Measurements from ENCODE around the gene CLEC4G. TPM values are rescaled to one million over a fixed set of nuclear protein-coding genes. Genes with fewer than 3 reads are reported as not detected.

CLEC4G gene
- total RNA-seq (1 to 10 TPM in 1 of 5 experiments, not detected in 4; 1.2 TPM), polyA plus RNA-seq (not detected), total RNA-seq (not detected)

DNA sequence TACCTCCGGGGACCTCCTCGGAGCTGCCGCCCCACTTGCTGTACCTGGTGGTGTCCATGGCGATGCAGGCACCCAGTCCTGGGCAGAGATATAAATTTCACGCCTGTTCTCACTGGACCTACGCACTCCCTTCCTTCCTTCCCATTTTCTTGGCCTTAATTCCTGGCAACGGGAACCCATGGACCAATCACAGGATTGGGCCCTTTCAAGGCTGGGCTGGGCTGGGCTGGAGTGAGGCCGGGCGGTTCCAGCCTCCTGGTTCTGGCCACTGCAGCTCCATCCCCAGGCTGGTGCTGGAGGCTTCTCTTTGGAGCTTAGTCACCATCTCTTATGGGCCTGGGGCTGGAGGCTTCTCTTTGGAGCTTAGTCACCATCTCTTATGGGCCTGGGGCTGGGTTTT is at the start of gene CLEC4G:
CLEC4G (minus strand) TSS at position 66 of the 400 bp plus-strand sequence; CDS start at position 58, 8 bp downstream.
- peaks cover 0 to 4% (median 0%) of the 10 kb centered on the region in 5 donors for H3K36me3 Mint-ChIP-seq
- intact Hi-C loops (cut with micrococcal nuclease): no loop called here
- H3K4me1 Mint-ChIP-seq: peaks cover 0 to 19% (median 14%) of the 10 kb centered on the region in 7 donors
- no peak within 1 kb of the TSS for H3K27ac Mint-ChIP-seq
- Histone ChIP-seq H3K4me1 (ENCODE audit: control insufficient read depth in 2 of 2, insufficient read depth in 2 of 2, low read length in 2 of 2) (peaks cover 0 to 16% of the 10 kb centered on the region in 2 donors), H3K27ac (ENCODE audit: low read depth, low read length) (no peak within 1 kb of the TSS), H3K9me3 (ENCODE audit: control insufficient read depth in 2 of 3, low read length in 3 of 3) (no peaks in the 10 kb centered on the region), H3K4me3 (ENCODE audit: low read length) (no peak within 1 kb of the TSS), H3K27me3 (ENCODE audit: control insufficient read depth in 2 of 2, insufficient read depth in 2 of 2, low read length in 2 of 2) (peaks cover 0 to 13% of the 10 kb centered on the region in 2 donors), H3K36me3 (ENCODE audit: control insufficient read depth in 2 of 3, insufficient read depth in 3 of 3, low read length in 3 of 3) (no peaks in the 10 kb centered on the region)
- ATAC-seq (no peak), DNase-seq (no peak)
- CTCF ChIA-PET: no interaction called here
- peaks cover 19 to 54% (median 38%) of the 10 kb centered on the region in 5 donors for H3K27me3 Mint-ChIP-seq
- peaks cover 0 to 4% (median 0%) of the 10 kb centered on the region in 11 donors for H3K9me3 Mint-ChIP-seq
- POLR2A ChIA-PET: interaction anchor here (0.6 kb wide), 1 partner anchor 51 kb away, joined by 3 read pairs; the partner anchor contains the start of gene TRAPPC5
- peak within 1 kb of the TSS in 3 of 10 donors; percentile 14 to 53 (median 29) for H3K4me3 Mint-ChIP-seq

GRCh38 chr19:7781157-7781556 is 49.2 kb upstream of the CLEC4G start:
- H3K4me1 ChIP-seq (ENCODE audit: control insufficient read depth in 2 of 2, insufficient read depth in 2 of 2, low read length in 2 of 2): no peaks in the 10 kb centered on the region
- ATAC-seq: no peak
- DNase-seq: no peak
- peaks cover 0 to 3% (median 0%) of the 10 kb centered on the region in 5 donors for H3K36me3 Mint-ChIP-seq
- H3K27ac Mint-ChIP-seq: no peak overlapping the region
- no peaks in the 10 kb centered on the region for H3K36me3 ChIP-seq (ENCODE audit: control insufficient read depth in 2 of 3, insufficient read depth in 3 of 3, low read length in 3 of 3)
- POLR2A ChIA-PET: interaction anchor here (0.6 kb wide), 1 partner anchor 82 kb away, joined by 3 read pairs; no protein-coding TSS in a partner anchor
- H3K27ac ChIP-seq (ENCODE audit: low read depth, low read length): no peak overlapping the region
- intact Hi-C loops (cut with micrococcal nuclease): no loop called here
- no peak overlapping the region for H3K4me3 ChIP-seq (ENCODE audit: low read length)
- H3K4me1 Mint-ChIP-seq: peaks cover 0 to 8% (median 0%) of the 10 kb centered on the region in 7 donors
- H3K4me3 Mint-ChIP-seq: no peak overlapping the region
- peaks cover 0 to 12% (median 1%) of the 10 kb centered on the region in 11 donors for H3K9me3 Mint-ChIP-seq
- peaks cover 6 to 38% (median 8%) of the 10 kb centered on the region in 5 donors for H3K27me3 Mint-ChIP-seq
- CTCF ChIA-PET: interaction anchor here (1.1 kb wide), 1 partner anchor 100 kb away, joined by 3 read pairs; the partner anchor contains the start of gene TRAPPC5
- H3K9me3 ChIP-seq (ENCODE audit: control insufficient read depth in 2 of 3, low read length in 3 of 3): peaks cover 0 to 4% (median 0%) of the 10 kb centered on the region in 3 experiments
- peaks cover 0 to 3% of the 10 kb centered on the region in 2 donors for H3K27me3 ChIP-seq (ENCODE audit: control insufficient read depth in 2 of 2, insufficient read depth in 2 of 2, low read length in 2 of 2)

DNA sequence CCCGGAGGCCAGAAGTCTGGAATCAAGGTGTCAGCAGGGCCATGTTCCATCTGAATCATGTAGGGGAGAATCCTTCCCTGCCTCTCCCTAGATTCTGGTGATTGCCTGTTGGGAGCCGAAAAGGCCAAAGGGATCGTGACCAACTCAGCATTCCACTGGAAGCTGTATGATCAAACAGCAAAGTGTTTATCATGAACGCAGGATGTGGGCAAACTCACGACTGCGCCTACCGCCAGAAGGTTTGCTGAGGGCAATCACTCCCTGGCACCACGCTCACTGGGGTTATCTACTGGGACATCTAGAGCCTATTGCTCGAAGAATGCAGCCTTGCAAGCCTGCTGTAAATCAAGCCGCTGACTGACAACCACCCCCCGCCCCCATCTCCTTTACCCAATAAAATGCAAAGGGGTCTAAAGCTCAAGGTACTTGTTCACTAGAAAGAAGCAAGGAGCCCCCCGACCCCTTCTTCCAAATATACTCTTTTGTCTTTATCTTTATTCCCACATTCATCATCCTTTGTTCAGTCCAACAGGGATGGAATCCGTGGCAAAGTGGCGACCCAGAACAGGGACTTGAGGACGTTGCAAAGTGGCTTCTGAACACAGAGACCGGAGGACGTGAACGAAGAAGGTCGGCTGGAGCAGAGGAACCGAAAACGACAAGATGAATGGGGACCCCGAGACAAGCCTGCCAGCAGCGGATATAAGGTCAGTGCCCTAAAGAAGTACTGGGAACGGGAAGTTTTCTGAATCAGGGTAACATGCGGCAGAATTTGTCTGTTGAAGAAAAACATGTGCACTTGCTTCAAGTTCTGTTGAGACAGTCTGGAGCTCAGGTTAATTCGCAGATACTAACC is 47.9 kb upstream of the CLEC4G start:
- Histone ChIP-seq H3K4me1 (ENCODE audit: control insufficient read depth in 2 of 2, insufficient read depth in 2 of 2, low read length in 2 of 2) (no peaks in the 10 kb centered on the region), H3K36me3 (ENCODE audit: control insufficient read depth in 2 of 3, insufficient read depth in 3 of 3, low read length in 3 of 3) (no peaks in the 10 kb centered on the region), H3K4me3 (ENCODE audit: low read length) (no peak overlapping the region), H3K27ac (ENCODE audit: low read depth, low read length) (no peak overlapping the region), H3K9me3 (ENCODE audit: control insufficient read depth in 2 of 3, low read length in 3 of 3) (peaks cover 0 to 4% (median 0%) of the 10 kb centered on the region in 3 experiments), H3K27me3 (ENCODE audit: control insufficient read depth in 2 of 2, insufficient read depth in 2 of 2, low read length in 2 of 2) (peaks cover 0 to 3% of the 10 kb centered on the region in 2 donors)
- intact Hi-C loops (cut with micrococcal nuclease): no loop called here
- peaks cover 6 to 37% (median 8%) of the 10 kb centered on the region in 5 donors for H3K27me3 Mint-ChIP-seq
- DNase-seq: no peak
- H3K4me1 Mint-ChIP-seq: peaks cover 0 to 9% (median 0%) of the 10 kb centered on the region in 7 donors
- H3K27ac Mint-ChIP-seq: peak overlapping the region in 1 of 9 donors; percentile 78
- H3K9me3 Mint-ChIP-seq: peaks cover 0 to 4% (median 0%) of the 10 kb centered on the region in 11 donors
- CTCF ChIA-PET: interaction anchor here (0.5 to 1.2 kb wide), 2 partner anchors 20 to 227 kb away, joined by 4 read pairs; no protein-coding TSS in a partner anchor
- POLR2A ChIA-PET: interaction anchor here (1.1 kb wide), 1 partner anchor 119 kb away, joined by 3 read pairs; no protein-coding TSS in a partner anchor
- ATAC-seq: no peak
- peaks cover 0 to 3% (median 0%) of the 10 kb centered on the region in 5 donors for H3K36me3 Mint-ChIP-seq
- no peak overlapping the region for H3K4me3 Mint-ChIP-seq

- peaks cover 0 to 1% of the 10 kb centered on the region in 2 donors for H3K4me1 ChIP-seq (ENCODE audit: control insufficient read depth in 2 of 2, insufficient read depth in 2 of 2, low read length in 2 of 2)
- ATAC-seq: no peak
Observed at GRCh38 chr19:7778081-7778480, 46.2 kb upstream of the CLEC4G start.

GRCh38 chr19:7775761-7776160 is 43.9 kb upstream of the CLEC4G start:
- peaks cover 0 to 4% (median 0%) of the 10 kb centered on the region in 3 experiments for H3K9me3 ChIP-seq (ENCODE audit: control insufficient read depth in 2 of 3, low read length in 3 of 3)
- Mint-ChIP-seq H3K9me3 (peaks cover 0 to 1% (median 0%) of the 10 kb centered on the region in 11 donors), H3K36me3 (peaks cover 0 to 3% (median 0%) of the 10 kb centered on the region in 5 donors), H3K4me1 (peaks cover 11 to 26% (median 17%) of the 10 kb centered on the region in 7 donors), H3K27me3 (peaks cover 0 to 15% (median 0%) of the 10 kb centered on the region in 5 donors), H3K4me3 (no peak overlapping the region), H3K27ac (no peak overlapping the region)
- H3K27ac ChIP-seq (ENCODE audit: low read depth, low read length): no peak overlapping the region
- H3K36me3 ChIP-seq (ENCODE audit: control insufficient read depth in 2 of 3, insufficient read depth in 3 of 3, low read length in 3 of 3): no peaks in the 10 kb centered on the region
- H3K27me3 ChIP-seq (ENCODE audit: control insufficient read depth in 2 of 2, insufficient read depth in 2 of 2, low read length in 2 of 2): no peaks in the 10 kb centered on the region
- CTCF ChIA-PET: interaction anchor here (1.3 kb wide), 1 partner anchor 95 kb away, joined by 3 read pairs; the partner anchor contains the start of gene TRAPPC5
- no peak overlapping the region for H3K4me3 ChIP-seq (ENCODE audit: low read length)
- POLR2A ChIA-PET: interaction anchor here (1.1 kb wide), 1 partner anchor 29 kb away, joined by 3 read pairs; the partner anchor contains the start of gene CD209
- DNase-seq (no peak), ATAC-seq (no peak)
- peaks cover 9 to 11% of the 10 kb centered on the region in 2 donors for H3K4me1 ChIP-seq (ENCODE audit: control insufficient read depth in 2 of 2, insufficient read depth in 2 of 2, low read length in 2 of 2)
- intact Hi-C loops (cut with micrococcal nuclease): no loop called here

More at GRCh38 chr19:7778081-7778480, 46.2 kb upstream of the CLEC4G start:
- DNase-seq: no peak
- Mint-ChIP-seq H3K27me3 (peaks cover 0 to 23% (median 2%) of the 10 kb centered on the region in 5 donors), H3K4me3 (no peak overlapping the region), H3K27ac (no peak overlapping the region), H3K4me1 (peaks cover 0 to 8% (median 5%) of the 10 kb centered on the region in 7 donors), H3K36me3 (peaks cover 0 to 3% (median 0%) of the 10 kb centered on the region in 5 donors), H3K9me3 (peaks cover 0 to 4% (median 0%) of the 10 kb centered on the region in 11 donors)
- Histone ChIP-seq H3K9me3 (ENCODE audit: control insufficient read depth in 2 of 3, low read length in 3 of 3) (peaks cover 0 to 4% (median 0%) of the 10 kb centered on the region in 3 experiments), H3K27me3 (ENCODE audit: control insufficient read depth in 2 of 2, insufficient read depth in 2 of 2, low read length in 2 of 2) (no peaks in the 10 kb centered on the region), H3K27ac (ENCODE audit: low read depth, low read length) (no peak overlapping the region), H3K36me3 (ENCODE audit: control insufficient read depth in 2 of 3, insufficient read depth in 3 of 3, low read length in 3 of 3) (no peaks in the 10 kb centered on the region), H3K4me3 (ENCODE audit: low read length) (no peak overlapping the region)
- intact Hi-C loops (cut with micrococcal nuclease): no loop called here
- ChIA-PET POLR2A (no interaction called here), CTCF (no interaction called here)

GRCh38 chr19:7773841-7774240 is 41.9 kb upstream of the CLEC4G start:
- peaks cover 0 to 12% (median 0%) of the 10 kb centered on the region in 5 donors for H3K27me3 Mint-ChIP-seq
- peaks cover 0 to 3% (median 0%) of the 10 kb centered on the region in 11 donors for H3K9me3 Mint-ChIP-seq
- Histone ChIP-seq H3K36me3 (ENCODE audit: control insufficient read depth in 2 of 3, insufficient read depth in 3 of 3, low read length in 3 of 3) (no peaks in the 10 kb centered on the region), H3K4me1 (ENCODE audit: control insufficient read depth in 2 of 2, insufficient read depth in 2 of 2, low read length in 2 of 2) (peaks cover 9 to 11% of the 10 kb centered on the region in 2 donors), H3K27ac (ENCODE audit: low read depth, low read length) (no peak overlapping the region), H3K27me3 (ENCODE audit: control insufficient read depth in 2 of 2, insufficient read depth in 2 of 2, low read length in 2 of 2) (no peaks in the 10 kb centered on the region), H3K9me3 (ENCODE audit: control insufficient read depth in 2 of 3, low read length in 3 of 3) (no peaks in the 10 kb centered on the region), H3K4me3 (ENCODE audit: low read length) (no peak overlapping the region)
- H3K4me1 Mint-ChIP-seq: peaks cover 11 to 26% (median 17%) of the 10 kb centered on the region in 7 donors
- H3K27ac Mint-ChIP-seq: no peak overlapping the region
- intact Hi-C loops (cut with micrococcal nuclease): no loop called here
- DNase-seq (no peak), ATAC-seq (no peak)
- CTCF ChIA-PET: interaction anchor here (1.0 kb wide), 1 partner anchor 27 kb away, joined by 3 read pairs; no protein-coding TSS in a partner anchor
- H3K36me3 Mint-ChIP-seq: peaks cover 0 to 3% (median 0%) of the 10 kb centered on the region in 5 donors
- no peak overlapping the region for H3K4me3 Mint-ChIP-seq
- POLR2A ChIA-PET: no interaction called here

Data from naive thymus-derived CD4-positive, alpha-beta T cell (primary cell).